Measurements from ENCODE around the gene TULP4. TPM values are rescaled to one million over a fixed set of nuclear protein-coding genes. Genes with fewer than 3 reads are reported as not detected.
"Not testable (repeated sequence)": the region's sequence is repeated elsewhere in the genome, so short reads cannot be mapped to it uniquely, and the experiment has no call there.

TULP4 gene
- total RNA-seq, 1 experiment from 2014 or later: 39.7 TPM

GRCh38 chr6:158388727-158389126, 76.5 kb downstream of the TULP4 start:
- no peak for DNase-seq (ENCODE audit: extremely low read depth, low read depth)

DNA sequence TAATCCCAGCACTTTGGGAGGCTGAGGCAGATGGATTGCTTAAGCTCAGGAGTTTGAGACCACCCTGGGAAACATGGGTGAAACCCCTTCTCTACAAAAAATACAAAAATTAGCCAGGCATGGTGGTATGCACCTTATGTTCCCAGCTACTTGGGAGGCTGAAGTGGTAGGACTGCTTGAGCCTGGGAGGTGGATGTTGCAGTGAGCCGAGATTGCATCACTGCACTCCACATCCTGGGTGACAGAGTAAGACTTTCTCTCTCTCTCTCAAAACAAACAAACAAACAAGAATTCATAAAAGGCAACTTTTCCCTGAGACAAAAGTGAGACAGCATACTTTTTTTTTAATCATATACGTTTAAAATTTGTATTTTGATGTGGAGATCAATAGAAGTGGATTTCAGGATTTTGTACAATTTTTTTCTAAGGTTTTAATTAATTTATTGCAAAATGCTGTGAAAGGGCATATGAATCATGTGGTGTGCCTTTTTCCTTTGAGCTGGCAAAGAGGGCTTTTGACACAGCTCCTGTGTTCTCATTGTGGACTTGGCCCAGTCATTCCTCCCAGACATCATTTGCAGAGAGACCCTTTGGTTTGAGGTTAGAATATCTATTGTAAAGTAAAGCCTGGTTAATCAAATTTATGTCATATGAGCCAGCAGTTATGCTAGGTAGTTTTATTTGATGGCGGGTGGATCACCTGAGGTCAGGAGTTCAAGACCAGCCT, 77.1 kb downstream of the TULP4 start:
- peak; percentile 16 for DNase-seq (ENCODE audit: extremely low read depth, low read depth)

DNA sequence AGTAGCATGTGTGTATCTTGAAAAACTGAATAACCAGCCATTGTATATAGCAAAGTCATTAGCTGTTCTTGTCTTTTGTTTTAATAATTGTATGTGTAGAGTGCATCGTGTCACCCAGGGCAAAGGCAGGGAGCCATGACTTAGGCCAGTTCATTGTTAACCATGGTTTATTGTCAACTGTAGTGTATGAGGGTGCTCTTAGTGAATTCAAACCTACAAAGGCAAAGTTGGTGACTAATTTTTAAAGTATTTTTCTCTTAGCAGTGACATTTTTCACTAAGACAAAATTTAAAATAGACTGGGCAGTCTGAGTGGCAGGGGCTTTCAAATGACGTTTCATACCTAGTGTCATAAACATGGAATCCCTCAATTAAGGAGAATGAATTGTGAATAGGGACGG, 79.0 kb downstream of the TULP4 start:
- no peak for DNase-seq (ENCODE audit: extremely low read depth, low read depth)

- not testable (repeated sequence) for DNase-seq (ENCODE audit: extremely low read depth, low read depth)
These were observed 79.7 kb downstream of the TULP4 start for GRCh38 chr6:158391977-158392376.

DNA sequence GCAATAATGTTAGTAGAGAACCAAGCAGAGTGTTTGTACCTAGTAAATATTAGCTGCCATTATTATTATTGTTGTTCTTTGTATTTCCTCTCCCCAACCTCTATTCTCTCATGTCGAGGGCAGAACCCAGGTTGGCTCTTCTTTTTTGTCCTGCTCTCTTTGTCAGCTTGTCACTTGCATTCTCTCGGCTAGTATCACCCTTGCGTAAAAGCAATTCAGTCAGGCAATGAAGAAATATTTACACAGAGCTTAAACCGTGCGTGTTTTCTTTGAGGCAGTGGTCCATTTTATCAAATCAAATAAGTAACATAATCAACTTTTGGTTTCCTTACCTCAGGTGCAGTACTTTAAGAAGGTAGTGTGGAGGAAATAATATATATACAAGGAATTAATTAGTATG, 83.9 kb downstream of the TULP4 start:
- no peak for DNase-seq (ENCODE audit: extremely low read depth, low read depth)

GRCh38 chr6:158397578-158397977, 85.3 kb downstream of the TULP4 start:
- DNase-seq (ENCODE audit: extremely low read depth, low read depth): no peak

- no peak for DNase-seq (ENCODE audit: extremely low read depth, low read depth)
These were observed 86.2 kb downstream of the TULP4 start for GRCh38 chr6:158398252-158399024.

DNA sequence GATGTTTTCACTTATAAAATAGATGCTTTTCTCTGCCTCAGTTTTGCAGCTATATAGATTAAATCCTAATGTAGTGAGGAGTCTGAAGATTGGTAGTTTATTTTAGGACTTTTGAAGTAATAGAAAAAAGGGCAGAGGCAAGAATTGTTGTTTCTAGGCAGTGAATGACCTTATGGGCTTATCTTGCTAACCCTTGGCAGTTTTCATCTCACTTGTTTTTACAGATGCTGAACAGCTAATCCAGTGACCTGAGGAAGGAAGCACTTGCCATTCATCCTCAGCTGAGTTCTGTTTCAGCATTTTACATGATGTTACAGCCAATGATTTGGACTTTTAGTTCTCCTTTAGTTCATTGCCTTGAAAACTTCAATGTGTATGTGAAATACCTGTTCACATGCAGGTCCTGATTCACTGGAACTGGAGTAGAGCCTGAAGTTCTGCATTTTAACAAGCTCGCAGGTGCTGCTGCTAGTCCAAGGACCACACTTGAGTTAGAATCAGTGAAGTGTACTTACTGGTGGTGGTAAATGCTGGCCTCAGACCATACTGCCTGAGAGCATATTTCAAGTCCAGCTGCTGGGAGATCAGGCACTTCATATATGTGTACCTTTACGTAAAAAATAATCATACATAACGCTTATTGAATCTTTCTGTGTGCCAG, 86.9 kb downstream of the TULP4 start:
- DNase-seq (ENCODE audit: extremely low read depth, low read depth): no peak

- DNase-seq (ENCODE audit: extremely low read depth, low read depth): no peak
These were observed 89.9 kb downstream of the TULP4 start for GRCh38 chr6:158402184-158402583.

GRCh38 chr6:158405321-158405831, 93.1 kb downstream of the TULP4 start:
- not testable (repeated sequence) for DNase-seq (ENCODE audit: extremely low read depth, low read depth)

DNA sequence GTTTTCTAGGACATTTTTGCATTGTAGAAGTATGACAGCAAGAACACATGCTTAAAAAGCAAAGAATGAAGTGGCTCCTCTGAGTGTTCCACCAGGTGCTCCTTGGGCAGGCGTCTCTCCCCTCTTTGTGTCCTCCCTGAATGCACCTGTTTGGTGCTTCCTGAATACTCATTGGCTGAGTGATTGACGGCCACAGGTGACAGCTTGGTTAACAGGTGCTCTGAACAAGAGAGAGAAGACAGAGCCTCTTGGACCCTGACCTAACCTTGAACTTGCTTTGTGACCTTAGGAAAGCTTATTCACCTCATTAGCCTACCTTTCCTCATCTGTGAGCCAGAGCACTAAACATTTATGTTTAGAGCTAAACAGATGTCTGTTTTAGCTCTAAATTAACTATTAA, 93.7 kb downstream of the TULP4 start:
- DNase-seq (ENCODE audit: extremely low read depth, low read depth): no peak

DNA sequence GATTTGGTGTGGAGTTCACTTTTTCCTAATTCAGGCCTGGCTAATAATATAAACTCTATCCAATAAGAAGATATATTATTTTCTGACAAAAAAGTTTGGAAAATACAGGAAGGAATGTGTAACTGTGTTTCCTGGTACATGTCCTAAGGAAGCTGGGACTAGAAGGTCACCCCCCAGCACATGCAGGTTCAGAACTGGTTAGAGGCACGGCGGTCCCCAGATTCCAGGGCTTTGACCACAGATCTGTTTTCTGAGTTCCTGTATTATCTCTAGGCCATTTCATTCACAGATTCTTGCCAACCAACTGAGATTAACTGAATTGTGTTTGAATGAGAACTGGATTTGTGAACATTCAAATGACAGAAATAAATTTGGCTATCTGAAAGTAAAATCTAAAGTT, 94.5 kb downstream of the TULP4 start:
- DNase-seq (ENCODE audit: extremely low read depth, low read depth): no peak

- DNase-seq (ENCODE audit: extremely low read depth, low read depth): no peak
These were observed 95.7 kb downstream of the TULP4 start for GRCh38 chr6:158408013-158408412.

GRCh38 chr6:158408552-158409130, 96.4 kb downstream of the TULP4 start:
- no peak for DNase-seq (ENCODE audit: extremely low read depth, low read depth)

DNA sequence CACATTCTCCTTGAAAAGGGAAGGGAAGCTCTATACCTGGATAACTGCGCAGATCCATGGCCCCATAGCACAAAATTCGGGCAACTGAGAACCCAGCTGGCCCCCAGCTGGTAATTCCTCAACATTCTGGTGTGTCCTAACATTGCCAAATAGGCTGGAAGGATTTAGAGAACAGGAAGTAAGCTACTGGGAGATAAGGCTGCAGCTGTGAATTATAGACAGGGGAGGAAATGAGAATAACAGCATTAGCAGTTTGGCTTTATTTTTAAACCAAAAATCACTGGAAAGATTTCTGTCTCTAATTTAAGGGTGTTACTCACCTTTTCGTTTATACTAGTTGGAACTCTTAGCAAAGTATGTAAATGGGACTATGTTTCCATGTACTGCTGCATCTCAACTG, 97.2 kb downstream of the TULP4 start:
- DNase-seq (ENCODE audit: extremely low read depth, low read depth): no peak

DNA sequence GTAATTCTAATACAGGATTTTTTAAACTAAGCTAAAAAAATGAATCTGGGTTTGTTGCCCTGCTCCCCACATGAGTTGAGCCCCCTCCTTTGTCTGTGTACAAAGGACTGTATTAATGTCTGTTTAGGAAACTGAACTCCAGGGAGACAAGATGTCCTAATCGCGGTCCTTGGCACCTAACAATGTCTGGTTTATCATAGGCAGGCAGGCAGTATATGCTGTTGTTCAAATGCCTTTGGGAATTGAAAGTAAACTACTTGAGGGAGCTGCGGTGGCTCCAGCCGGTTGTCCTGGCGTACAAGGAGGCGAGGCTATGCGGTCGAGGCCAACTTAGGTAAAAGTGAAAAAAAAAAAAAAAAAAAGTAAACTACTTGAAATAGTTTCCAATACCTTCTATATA, 98.5 kb downstream of the TULP4 start:
- no peak for DNase-seq (ENCODE audit: extremely low read depth, low read depth)

- no peak for DNase-seq (ENCODE audit: extremely low read depth, low read depth)
These were observed 99.7 kb downstream of the TULP4 start for GRCh38 chr6:158411998-158412397.

GRCh38 chr6:158413028-158413427, 100.8 kb downstream of the TULP4 start:
- DNase-seq (ENCODE audit: extremely low read depth, low read depth): no peak

DNA sequence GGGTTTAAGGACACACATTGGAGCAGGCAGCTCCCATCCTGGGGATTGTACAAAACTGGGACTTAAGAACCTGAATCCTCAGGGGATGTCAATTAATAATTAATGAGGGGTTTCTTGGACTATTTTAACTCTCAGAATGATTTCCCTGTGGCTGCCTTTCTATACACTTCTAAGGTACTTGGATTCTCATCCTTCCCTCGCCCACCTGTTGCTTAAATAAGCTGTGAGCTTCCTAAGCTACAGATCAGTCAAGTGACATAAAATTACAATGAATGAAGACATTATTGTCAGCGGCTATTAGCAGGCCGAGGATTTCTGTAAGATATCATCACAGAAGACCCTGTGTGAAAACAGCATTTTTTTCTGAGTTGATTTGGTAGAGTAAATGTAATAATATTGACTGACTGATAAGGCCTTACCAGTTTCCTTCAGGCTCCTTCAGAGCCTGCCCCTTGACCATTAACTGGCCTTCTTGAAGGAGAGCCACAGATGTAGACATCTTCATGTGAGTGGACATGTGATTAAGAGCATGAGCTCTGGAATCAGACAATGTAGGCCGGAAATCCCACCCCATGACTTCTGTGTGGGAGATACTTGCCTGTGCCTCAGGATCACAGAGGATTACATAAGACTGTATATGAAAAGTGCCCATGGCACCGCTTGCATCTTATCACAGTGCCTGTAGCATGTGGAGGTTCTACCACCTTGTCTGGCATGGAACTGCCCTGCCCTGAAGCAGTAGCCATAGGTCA, 101.7 kb downstream of the TULP4 start:
- DNase-seq (ENCODE audit: extremely low read depth, low read depth): no peak

- DNase-seq (ENCODE audit: extremely low read depth, low read depth): no peak
These were observed 102.6 kb downstream of the TULP4 start for GRCh38 chr6:158414851-158415262.

Data from NCI-H460 (cell line).